Ammon's horn (tissue), 1 donor: ENCODE data around the gene LDB2.

Experiments used
- DNase-seq: peaks from one replicate; pipeline ENCODE4 v3.0.0-alpha.2; 2016; ENCODE audit warnings: low spot score

LDB2 gene

GRCh38 chr4:16483540-16483939 is 414.9 kb downstream of the LDB2 start:
- DNase-seq: no peak

DNA sequence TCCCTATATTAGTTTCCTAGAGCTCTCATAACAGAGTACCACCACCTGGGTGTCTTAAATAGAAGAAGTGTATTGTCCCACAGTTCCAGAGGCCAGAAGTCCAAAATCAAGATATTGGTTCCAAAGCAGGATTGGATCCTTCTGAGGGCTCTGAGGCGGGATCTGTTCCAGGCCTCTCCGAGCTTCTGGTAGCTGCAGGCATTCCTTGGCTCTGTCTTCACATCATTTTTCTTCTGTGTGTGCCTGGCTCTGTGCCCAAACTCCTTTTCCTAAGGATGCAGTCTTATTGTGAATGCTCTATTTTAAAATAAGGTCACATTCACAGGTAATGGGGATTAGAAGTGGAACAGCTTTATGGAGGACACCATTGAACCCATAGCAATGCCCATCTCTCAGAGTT is 418.4 kb downstream of the LDB2 start:
- DNase-seq: no peak

DNA sequence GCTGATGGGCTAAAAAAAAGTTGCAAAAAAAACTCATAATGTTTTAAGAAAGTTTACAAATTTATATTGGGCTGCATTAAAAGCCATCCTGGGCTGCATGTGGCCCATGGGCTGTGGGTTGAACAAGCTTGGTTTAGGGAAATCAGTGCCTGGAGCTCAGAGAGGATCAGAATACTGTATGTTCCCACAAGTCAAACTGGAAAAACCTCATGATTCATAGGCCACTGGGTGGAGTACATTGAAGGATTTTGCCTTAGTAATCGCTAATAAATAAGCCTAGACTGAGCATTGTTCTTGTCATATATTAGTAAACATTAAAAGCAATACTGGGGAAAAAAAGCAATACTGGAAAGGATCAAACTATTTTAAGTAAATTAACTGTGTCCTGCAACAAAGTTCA is 425.9 kb downstream of the LDB2 start:
- DNase-seq: no peak

DNA sequence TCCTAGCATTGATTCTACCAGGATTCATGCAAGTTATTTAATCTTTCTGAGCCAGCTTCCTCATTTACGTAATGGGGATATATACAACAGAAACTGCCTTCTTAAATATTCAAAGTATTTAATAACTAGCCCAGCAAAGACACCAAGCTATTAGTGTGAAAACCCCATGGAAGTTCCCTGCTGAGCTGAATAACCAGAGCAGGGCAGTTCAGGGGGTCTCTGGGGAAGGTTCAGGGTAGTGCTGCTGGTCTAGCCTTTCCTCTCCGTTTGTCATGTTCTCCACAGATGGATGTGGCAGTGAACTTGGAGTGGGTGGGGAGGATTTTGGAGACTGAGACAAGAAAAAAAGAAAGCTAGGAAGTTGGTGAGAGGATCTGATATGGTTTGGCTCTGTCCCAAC is 431.4 kb downstream of the LDB2 start:
- no peak for DNase-seq

DNA sequence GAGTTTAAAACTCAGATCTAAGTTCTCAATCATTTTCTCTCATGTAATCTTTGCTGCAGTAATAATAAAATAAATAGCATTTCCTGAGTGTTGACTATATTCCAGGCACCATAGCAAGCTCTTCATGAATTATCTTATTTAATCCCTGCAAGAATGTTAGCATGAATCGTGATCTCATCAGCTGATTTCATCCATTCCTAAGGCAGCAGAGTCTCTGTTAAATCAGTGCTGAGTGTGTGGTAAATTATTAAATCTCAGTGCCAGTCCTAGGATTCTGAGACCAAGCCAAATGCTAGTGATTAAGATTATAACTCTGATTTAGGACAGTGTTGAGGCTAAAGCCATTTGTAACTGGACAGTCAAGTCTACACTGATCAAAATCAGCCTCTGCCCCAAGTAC is 431.9 kb downstream of the LDB2 start:
- DNase-seq: no peak

- no peak for DNase-seq
These were observed 433.8 kb downstream of the LDB2 start for GRCh38 chr4:16464651-16465050.

DNA sequence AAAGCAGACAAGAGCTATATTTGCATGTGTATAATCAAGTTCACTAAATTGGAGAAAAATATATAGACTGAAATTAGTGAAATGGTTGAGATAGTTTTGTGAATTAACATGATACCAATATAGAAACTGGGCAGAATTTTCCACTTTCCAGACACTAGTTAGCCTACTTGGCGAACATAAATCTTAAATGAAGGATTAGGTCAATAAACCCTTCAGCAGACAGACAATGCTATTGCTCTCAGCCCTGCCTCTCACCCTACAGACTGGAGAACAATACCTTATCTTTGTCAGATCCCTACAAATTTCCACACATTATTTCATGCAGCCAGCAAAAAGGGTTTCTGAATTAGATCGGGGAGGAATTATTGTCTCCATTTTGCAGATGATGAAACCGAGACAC is 435.8 kb downstream of the LDB2 start:
- no peak for DNase-seq

GRCh38 chr4:16461362-16461761 is 437.1 kb downstream of the LDB2 start:
- DNase-seq: no peak

DNA sequence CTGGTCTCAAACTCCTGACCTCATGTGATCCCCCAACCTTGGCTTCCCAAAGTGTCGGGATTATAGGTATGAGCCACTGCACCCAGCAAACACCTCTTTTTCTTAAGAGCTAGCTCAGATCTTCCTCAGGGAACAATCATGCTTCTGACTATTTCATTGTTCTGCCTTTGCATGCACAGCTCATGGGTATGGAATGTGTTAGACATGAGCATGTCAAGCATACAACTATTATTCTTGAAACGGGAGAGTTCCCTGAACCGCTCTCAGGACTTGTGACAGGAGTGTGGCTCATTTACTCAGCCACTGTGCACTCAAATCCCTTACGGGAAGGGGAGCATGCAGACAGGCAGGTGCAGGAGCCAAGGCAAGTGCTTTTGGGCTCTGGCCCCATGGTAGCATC is 440.5 kb downstream of the LDB2 start:
- DNase-seq: no peak
